GM06990 (cell line): ENCODE results near the gene ZDHHC19.
"Not testable (repeated sequence)": the region's sequence is repeated elsewhere in the genome, so short reads cannot be mapped to it uniquely, and the experiment has no call there.

Experiments used
- DNase-seq: peaks from one replicate; pipeline ENCODE4 v3.0.0-alpha.2; 2011; ENCODE audit not compliant: insufficient read length; ENCODE audit errors: extremely low read depth
- H3K27me3 ChIP-seq: replicated peaks from 2 replicates; pipeline ENCODE4 v1.6.0; 2011; ENCODE audit warnings: low read length; ENCODE audit not compliant: control insufficient read depth, insufficient read depth
- H3K36me3 ChIP-seq: 2 replicates; pipeline ENCODE4 v1.5.1; 2011; ENCODE audit warnings: low read length; ENCODE audit not compliant: control insufficient read depth, insufficient read depth
- H3K4me3 ChIP-seq: replicated peaks from 2 replicates; pipeline ENCODE4 v1.5.1; 2011; ENCODE audit warnings: low read depth, mild to moderate bottlenecking, control low read depth, low read length
- TF ChIP-seq, protein P1 (sequence below): IDR thresholded peaks from 2 replicates; pipeline ENCODE4 v1.5.1; 2011; ENCODE audit warnings: low read length, control low read depth, mild to moderate bottlenecking, inconsistent platforms; ENCODE audit not compliant: insufficient read depth, poor library complexity, severe bottlenecking

The ZDHHC19 gene

DNA sequence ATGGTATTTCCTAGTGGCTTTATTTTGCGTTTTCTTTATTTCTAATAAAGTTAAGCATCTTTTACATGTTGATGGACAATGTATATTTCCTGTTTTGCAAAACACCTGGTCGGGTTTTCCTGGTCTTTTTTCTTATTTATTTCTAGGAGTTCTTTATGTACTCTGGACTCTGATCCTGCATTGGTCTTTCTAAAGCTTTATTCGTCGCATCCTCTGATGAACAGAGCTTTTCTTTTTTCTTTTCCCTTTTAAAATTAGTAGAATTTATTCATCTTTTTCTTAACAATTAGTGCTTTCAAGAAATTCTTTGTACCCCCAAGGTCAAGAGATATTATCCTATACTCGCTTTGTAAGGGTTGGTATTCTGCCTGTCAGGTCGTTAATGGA, 32.2 kb downstream of the ZDHHC19 start:
- TF ChIP-seq, protein P1, sequence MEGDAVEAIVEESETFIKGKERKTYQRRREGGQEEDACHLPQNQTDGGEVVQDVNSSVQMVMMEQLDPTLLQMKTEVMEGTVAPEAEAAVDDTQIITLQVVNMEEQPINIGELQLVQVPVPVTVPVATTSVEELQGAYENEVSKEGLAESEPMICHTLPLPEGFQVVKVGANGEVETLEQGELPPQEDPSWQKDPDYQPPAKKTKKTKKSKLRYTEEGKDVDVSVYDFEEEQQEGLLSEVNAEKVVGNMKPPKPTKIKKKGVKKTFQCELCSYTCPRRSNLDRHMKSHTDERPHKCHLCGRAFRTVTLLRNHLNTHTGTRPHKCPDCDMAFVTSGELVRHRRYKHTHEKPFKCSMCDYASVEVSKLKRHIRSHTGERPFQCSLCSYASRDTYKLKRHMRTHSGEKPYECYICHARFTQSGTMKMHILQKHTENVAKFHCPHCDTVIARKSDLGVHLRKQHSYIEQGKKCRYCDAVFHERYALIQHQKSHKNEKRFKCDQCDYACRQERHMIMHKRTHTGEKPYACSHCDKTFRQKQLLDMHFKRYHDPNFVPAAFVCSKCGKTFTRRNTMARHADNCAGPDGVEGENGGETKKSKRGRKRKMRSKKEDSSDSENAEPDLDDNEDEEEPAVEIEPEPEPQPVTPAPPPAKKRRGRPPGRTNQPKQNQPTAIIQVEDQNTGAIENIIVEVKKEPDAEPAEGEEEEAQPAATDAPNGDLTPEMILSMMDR: no peak
- no peaks in the 10 kb centered on the region for H3K36me3 ChIP-seq
- DNase-seq: no peak
- H3K4me3 ChIP-seq: no peak overlapping the region
- no peaks in the 10 kb centered on the region for H3K27me3 ChIP-seq

DNA sequence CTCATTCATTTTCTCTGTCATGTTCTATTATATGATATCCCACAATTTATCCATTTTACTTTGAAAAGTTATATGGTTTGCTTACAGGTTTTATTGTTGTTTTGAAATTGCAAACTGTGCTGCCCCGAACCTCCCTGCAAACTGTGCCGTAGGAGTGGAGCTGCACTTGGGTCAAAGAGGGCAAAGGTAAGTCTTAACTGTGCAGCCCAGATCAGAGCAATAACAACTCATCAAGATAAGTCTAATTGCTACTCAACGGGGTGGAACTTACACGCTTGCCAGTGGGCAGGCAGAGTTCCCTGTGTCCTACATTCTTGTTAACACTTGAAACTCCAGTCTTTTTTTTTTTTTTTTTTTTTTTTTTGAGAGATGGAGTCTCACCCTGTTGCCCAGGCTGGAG, 33.2 kb downstream of the ZDHHC19 start:
- Histone ChIP-seq H3K36me3 (no peaks in the 10 kb centered on the region), H3K4me3 (no peak overlapping the region), H3K27me3 (no peaks in the 10 kb centered on the region)
- TF ChIP-seq, protein P1: no peak
- no peak for DNase-seq

DNA sequence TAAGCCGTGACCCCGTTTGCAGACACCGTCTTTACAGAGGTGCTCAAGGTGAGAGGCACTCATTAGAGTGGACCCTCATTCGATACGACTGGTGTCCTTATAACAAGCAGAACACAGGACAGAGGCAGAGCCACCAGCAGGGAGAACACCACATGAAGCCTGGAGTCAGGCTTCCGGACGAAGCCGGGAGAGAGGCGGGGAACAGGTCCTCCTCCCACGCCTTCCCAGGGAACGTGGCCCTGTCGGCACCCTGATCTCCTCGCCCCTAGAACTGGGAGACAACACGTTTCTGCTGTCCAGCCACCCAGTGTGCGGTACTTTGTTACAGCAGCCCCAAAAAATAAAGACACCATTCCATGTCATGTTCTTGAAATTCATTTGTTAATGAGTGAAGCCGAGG, 33.6 kb downstream of the ZDHHC19 start:
- DNase-seq: no peak
- Histone ChIP-seq H3K36me3 (no peaks in the 10 kb centered on the region), H3K4me3 (no peak overlapping the region), H3K27me3 (no peaks in the 10 kb centered on the region)
- TF ChIP-seq, protein P1: no peak

DNA sequence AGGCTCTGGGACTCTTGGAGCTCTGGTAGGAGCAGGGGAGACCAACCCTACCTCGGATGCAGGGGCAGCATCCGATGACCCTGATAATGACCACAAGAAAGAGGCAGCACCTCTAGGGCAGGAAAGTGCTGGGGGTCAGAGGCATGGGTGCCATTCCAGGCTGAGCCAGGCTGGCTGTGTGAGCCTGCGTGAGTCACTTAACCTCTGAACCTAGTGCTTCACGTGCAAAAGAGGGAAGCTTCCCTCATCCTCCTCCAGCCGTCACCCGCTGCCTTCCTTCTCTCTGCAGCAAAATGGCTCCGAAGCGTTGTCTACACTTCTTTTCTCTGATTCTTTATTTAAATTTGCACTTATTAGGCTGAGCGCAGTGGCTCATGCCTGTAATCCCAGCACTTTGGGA, 35.5 kb downstream of the ZDHHC19 start:
- TF ChIP-seq, protein P1: no peak
- Histone ChIP-seq H3K27me3 (no peaks in the 10 kb centered on the region), H3K36me3 (no peaks in the 10 kb centered on the region), H3K4me3 (no peak overlapping the region)
- DNase-seq: no peak

DNA sequence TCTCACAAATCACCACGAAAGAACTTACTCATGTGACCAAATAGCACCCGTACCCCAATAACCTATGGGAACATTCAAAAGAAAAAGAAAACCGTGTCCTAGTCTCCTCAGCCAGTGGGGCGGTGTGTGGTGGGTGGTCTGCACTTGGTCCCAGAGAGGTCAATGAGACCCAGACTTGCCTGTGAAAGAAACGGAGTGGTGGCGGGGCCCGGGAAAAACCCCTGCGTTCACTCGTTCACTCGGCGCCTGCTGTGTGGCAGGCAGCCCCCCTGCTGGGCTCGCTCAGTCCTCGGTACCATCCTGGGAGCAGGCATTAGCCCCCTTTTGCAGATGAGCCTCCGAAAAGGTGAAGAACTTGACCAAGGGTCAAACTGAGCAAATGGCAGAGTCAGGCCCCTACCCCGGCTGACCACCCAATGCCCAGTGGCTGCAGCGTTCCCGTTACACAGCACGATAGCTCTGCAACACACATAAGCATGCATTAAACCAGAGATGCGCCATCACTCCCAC, 36.0 kb downstream of the ZDHHC19 start:
- Histone ChIP-seq H3K4me3 (no peak overlapping the region), H3K36me3 (no peaks in the 10 kb centered on the region), H3K27me3 (no peaks in the 10 kb centered on the region)
- TF ChIP-seq, protein P1: no peak
- no peak for DNase-seq

DNA sequence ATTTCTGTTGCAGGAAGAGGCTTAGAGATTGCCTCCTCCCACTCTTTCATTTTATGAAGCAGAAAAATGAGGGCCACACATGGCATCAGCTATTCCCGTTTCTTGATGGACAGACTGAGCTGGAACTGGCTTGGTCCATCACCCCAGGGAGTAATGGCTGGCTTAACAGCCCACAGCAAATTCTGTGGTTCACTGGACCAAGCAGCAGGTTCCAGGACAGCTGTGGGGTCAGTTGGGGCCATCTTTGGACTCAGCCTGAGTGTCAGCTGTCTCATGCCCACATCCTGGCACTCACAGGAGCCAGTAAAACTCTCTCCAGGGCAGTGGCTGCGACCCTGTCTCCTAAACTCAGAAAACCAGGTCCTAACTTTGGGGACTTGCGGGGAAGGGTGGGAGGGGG, 36.5 kb downstream of the ZDHHC19 start:
- DNase-seq: no peak
- Histone ChIP-seq H3K4me3 (no peak overlapping the region), H3K27me3 (no peaks in the 10 kb centered on the region), H3K36me3 (no peaks in the 10 kb centered on the region)
- TF ChIP-seq, protein P1: no peak

DNA sequence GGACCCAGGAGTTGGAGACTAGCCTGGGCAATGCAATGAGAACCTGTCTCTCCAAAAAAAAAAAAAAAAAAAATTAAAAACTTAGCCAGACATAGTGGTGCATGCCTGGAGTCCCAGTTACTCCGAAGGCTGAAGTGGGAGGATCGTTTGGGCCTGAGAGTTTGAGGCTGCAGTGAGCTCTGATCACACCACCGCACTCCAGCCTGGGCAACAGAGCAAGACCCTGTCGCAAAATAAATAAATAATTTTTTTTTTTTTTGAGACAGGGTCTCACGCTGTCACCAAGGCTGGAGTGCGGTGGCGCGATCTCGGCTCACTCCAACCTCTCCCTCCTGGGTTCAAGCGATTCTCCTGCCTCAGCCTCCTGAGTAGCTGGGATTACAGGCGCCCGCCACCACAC, 40.9 kb downstream of the ZDHHC19 start:
- H3K36me3 ChIP-seq, H3K4me3 ChIP-seq, H3K27me3 ChIP-seq, DNase-seq: not testable (repeated sequence)
